Kidney (tissue), 14 donors: ENCODE measurements around the gene COL4A2. TPM values are rescaled to one million over a fixed set of nuclear protein-coding genes. Genes with fewer than 3 reads are reported as not detected.

Experiments used
- DNase-seq, 5 donors: peaks; one replicate each; pipeline ENCODE4 v3.0.0-alpha.2; 2013 to 2020
- FAIRE-seq: peaks from 2 replicates; lab custom pipeline; 2012; peaks lifted over from hg19 to GRCh38; lab: Jason Lieb, UNC
- H3K27ac ChIP-seq, 2 donors: one replicate each; pipeline ENCODE4 v1.7.0; 2013; ENCODE audit warnings: low read depth in 2 of 2, low read length in 2 of 2, inconsistent platforms in 1 of 2
- H3K27me3 ChIP-seq: one replicate; pipeline ENCODE4 v1.7.1; 2013; ENCODE audit warnings: low read length, inconsistent platforms; ENCODE audit not compliant: control insufficient read depth, insufficient read depth
- H3K36me3 ChIP-seq, 3 donors: one replicate each; pipeline versions ENCODE4 v1.7.0 to v1.7.1; 2013; ENCODE audit warnings: low read length in 3 of 3, control low read depth in 1 of 3, inconsistent platforms in 1 of 3; ENCODE audit not compliant: insufficient read depth in 3 of 3, control insufficient read depth in 2 of 3
- H3K4me1 ChIP-seq, 3 donors: one replicate each; pipeline versions ENCODE4 v1.7.0 to v1.7.1; 2013; ENCODE audit warnings: low read length in 3 of 3, inconsistent platforms in 1 of 3, low read depth in 1 of 3; ENCODE audit not compliant: control insufficient read depth in 2 of 3, insufficient read depth in 2 of 3
- H3K4me3 ChIP-seq, 3 donors: one replicate each; pipeline versions ENCODE4 v1.7.0 to v1.8.1; 2013; ENCODE audit warnings: low read length in 3 of 3, control low read depth in 1 of 3, inconsistent platforms in 1 of 3
- H3K9ac ChIP-seq, 3 donors: one replicate each; pipeline versions ENCODE4 v1.7.0 to v1.7.1; 2013; ENCODE audit warnings: low read length in 3 of 3, control low read depth in 1 of 3, inconsistent platforms in 1 of 3
- H3K9me3 ChIP-seq, 3 donors: one replicate each; pipeline versions ENCODE4 v1.7.0 to v1.7.1; 2013; ENCODE audit warnings: low read length in 3 of 3, control low read depth in 1 of 3, inconsistent platforms in 1 of 3; ENCODE audit not compliant: control insufficient read depth in 2 of 3, insufficient read depth in 1 of 3
- intact Hi-C: fragments of 100-400 bp; cut with DNase I; formaldehyde crosslinking; loops from one replicate; pipeline ENCODE4 v1.11.1; 2022
- polyA plus RNA-seq: library from polyadenylated mRNA; stranded (reverse); fragments of 350-450 nt; fragmentation: Illumina TruSeq; extraction: RNeasy Lipid Tissue Mini Kit (QIAGEN cat#74804); gene quantifications from one replicate; pipeline ENCODE4 v1.2.3, GENCODE V29; 2014; ENCODE audit warnings: low read depth, low replicate concordance; ENCODE audit not compliant: insufficient read depth
- total RNA-seq: library from RNA; stranded (reverse); fragmentation: NEBNext Ultra II Directional; extraction: Animal tissue kit (Norgen Biotek cat#: 25700); gene quantifications from one replicate; pipeline ENCODE4 v1.2.1, GENCODE V29; 2021
- TF ChIP-seq, protein P1 (sequence below): IDR thresholded peaks from 3 replicates; pipeline ENCODE4 v1.5.1; 2012; ENCODE audit warnings: mild to moderate bottlenecking, moderate library complexity, borderline replicate concordance; ENCODE audit not compliant: insufficient read depth; ENCODE audit errors: extremely low read depth
- donor health status: control.
- donor health status: control.
- donor health status: control.
- donor health status: control.
- donor health status: control.
- donor health status: DM: yes; HTN: yes; CAD: no.
- donor health status: Normal renal cell carcinoma (clear cell type).

Gene COL4A2
- total and polyA plus RNA-seq, 2 donors from 2014 or later = 126 to 265 TPM

GRCh38 chr13:110430391-110431336, 123.6 kb downstream of the COL4A2 start:
- peaks cover 13 to 37% (median 14%) of the 10 kb centered on the region in 3 donors for H3K36me3 ChIP-seq
- TF ChIP-seq, protein P1, sequence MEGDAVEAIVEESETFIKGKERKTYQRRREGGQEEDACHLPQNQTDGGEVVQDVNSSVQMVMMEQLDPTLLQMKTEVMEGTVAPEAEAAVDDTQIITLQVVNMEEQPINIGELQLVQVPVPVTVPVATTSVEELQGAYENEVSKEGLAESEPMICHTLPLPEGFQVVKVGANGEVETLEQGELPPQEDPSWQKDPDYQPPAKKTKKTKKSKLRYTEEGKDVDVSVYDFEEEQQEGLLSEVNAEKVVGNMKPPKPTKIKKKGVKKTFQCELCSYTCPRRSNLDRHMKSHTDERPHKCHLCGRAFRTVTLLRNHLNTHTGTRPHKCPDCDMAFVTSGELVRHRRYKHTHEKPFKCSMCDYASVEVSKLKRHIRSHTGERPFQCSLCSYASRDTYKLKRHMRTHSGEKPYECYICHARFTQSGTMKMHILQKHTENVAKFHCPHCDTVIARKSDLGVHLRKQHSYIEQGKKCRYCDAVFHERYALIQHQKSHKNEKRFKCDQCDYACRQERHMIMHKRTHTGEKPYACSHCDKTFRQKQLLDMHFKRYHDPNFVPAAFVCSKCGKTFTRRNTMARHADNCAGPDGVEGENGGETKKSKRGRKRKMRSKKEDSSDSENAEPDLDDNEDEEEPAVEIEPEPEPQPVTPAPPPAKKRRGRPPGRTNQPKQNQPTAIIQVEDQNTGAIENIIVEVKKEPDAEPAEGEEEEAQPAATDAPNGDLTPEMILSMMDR = no peak
- intact Hi-C loops = no loop called here

GRCh38 chr13:110431425-110432294, 124.6 kb downstream of the COL4A2 start:
- H3K36me3 ChIP-seq = peaks cover 12 to 38% (median 14%) of the 10 kb centered on the region in 3 donors
- peaks cover 0 to 6% (median 6%) of the 10 kb centered on the region in 3 donors for H3K4me1 ChIP-seq
- H3K27ac ChIP-seq = no peak overlapping the region
- FAIRE-seq (no peak), DNase-seq (peak in 2 of 5 donors; percentile 81 to 83)
- no peak overlapping the region for H3K9ac ChIP-seq
- intact Hi-C loops = no loop called here
- no peak overlapping the region for H3K4me3 ChIP-seq
- TF ChIP-seq, protein P1 = no peak
- H3K27me3 ChIP-seq = no peaks in the 10 kb centered on the region
- H3K9me3 ChIP-seq = no peaks in the 10 kb centered on the region

More at GRCh38 chr13:110430391-110431336, 123.6 kb downstream of the COL4A2 start:
- FAIRE-seq (no peak), DNase-seq (no peak)
- Histone ChIP-seq H3K9ac (no peak overlapping the region), H3K9me3 (no peaks in the 10 kb centered on the region), H3K4me1 (peaks cover 0 to 6% (median 6%) of the 10 kb centered on the region in 3 donors), H3K27ac (no peak overlapping the region), H3K4me3 (no peak overlapping the region), H3K27me3 (no peaks in the 10 kb centered on the region)

- FAIRE-seq = no peak
- Histone ChIP-seq H3K4me3 (no peak overlapping the region), H3K27ac (no peak overlapping the region)
Observed at GRCh38 chr13:110432522-110432921, 125.4 kb downstream of the COL4A2 start.

More at GRCh38 chr13:110432522-110432921, 125.4 kb downstream of the COL4A2 start:
- Histone ChIP-seq H3K4me1 (peaks cover 0 to 6% (median 6%) of the 10 kb centered on the region in 3 donors), H3K9me3 (no peaks in the 10 kb centered on the region), H3K36me3 (peaks cover 12 to 47% (median 16%) of the 10 kb centered on the region in 3 donors), H3K27me3 (no peaks in the 10 kb centered on the region), H3K9ac (no peak overlapping the region)
- TF ChIP-seq, protein P1 = no peak
- DNase-seq = no peak
- intact Hi-C loops = no loop called here
